CD8-positive, alpha-beta memory T cell (primary cell): ENCODE results near the gene GRWD1. TPM values are rescaled to one million over a fixed set of nuclear protein-coding genes. Genes with fewer than 3 reads are reported as not detected.

Source experiments
- CTCF ChIA-PET: fragments of 350-600 bp; sonication (Branson Sonifier 250); formaldehyde crosslinking; loops from one replicate; lab custom pipeline; 2021; ENCODE audit warnings: antibody characterized with exemption; lab: Charles Lee
- POLR2A ChIA-PET: fragments of 350-600 bp; sonication (Branson Sonifier 250); formaldehyde crosslinking; loops from one replicate; lab custom pipeline; 2021; ENCODE audit warnings: antibody characterized with exemption; lab: Charles Lee
- DNase-seq, 5 donors: peaks; one replicate each; pipeline versions ENCODE4 v3.0.0 to v3.0.0-alpha.2; 2020 to 2022; ENCODE audit warnings: mixed read lengths in 1 of 5
- H3K27ac ChIP-seq: one replicate; pipeline ENCODE4 v1.7.0; 2013; ENCODE audit warnings: low read depth, mild to moderate bottlenecking, low read length, moderate library complexity
- H3K27me3 ChIP-seq: 2 replicates; pipeline ENCODE4 v1.7.0; 2013; ENCODE audit warnings: low read length, mild to moderate bottlenecking; ENCODE audit not compliant: insufficient read depth, poor library complexity, severe bottlenecking
- H3K36me3 ChIP-seq: 2 replicates; pipeline ENCODE4 v1.7.0; 2013; ENCODE audit warnings: mild to moderate bottlenecking, low read length, moderate library complexity; ENCODE audit not compliant: insufficient read depth
- H3K4me1 ChIP-seq: 2 replicates; pipeline ENCODE4 v1.7.0; 2013; ENCODE audit warnings: mild to moderate bottlenecking, low read length, moderate library complexity; ENCODE audit not compliant: insufficient read depth
- H3K4me3 ChIP-seq: 2 replicates; pipeline ENCODE4 v1.7.0; 2013; ENCODE audit warnings: mild to moderate bottlenecking, low read length
- H3K9me3 ChIP-seq: 2 replicates; pipeline ENCODE4 v1.7.0; 2013; ENCODE audit warnings: mild to moderate bottlenecking, low read length
- H3K27ac Mint-ChIP-seq, 8 donors: one replicate each; pipeline ENCODE4 v1.8.0; 2020 to 2021; ENCODE audit warnings: mixed read lengths in 8 of 8, mild to moderate bottlenecking in 6 of 8, inconsistent platforms in 3 of 8, moderate library complexity in 3 of 8
- H3K27me3 Mint-ChIP-seq, 2 donors: one replicate each; pipeline ENCODE4 v1.8.0; 2020 to 2021; ENCODE audit warnings: mixed read lengths in 2 of 2, mild to moderate bottlenecking in 1 of 2, moderate library complexity in 1 of 2
- H3K36me3 Mint-ChIP-seq, 3 donors: one replicate each; pipeline ENCODE4 v1.8.0; 2020 to 2021; ENCODE audit warnings: mixed read lengths in 3 of 3, inconsistent platforms in 1 of 3, mild to moderate bottlenecking in 1 of 3
- H3K4me1 Mint-ChIP-seq, 3 donors: one replicate each; pipeline ENCODE4 v1.8.0; 2020 to 2021; ENCODE audit warnings: mixed read lengths in 3 of 3, inconsistent platforms in 1 of 3, mild to moderate bottlenecking in 1 of 3
- H3K4me3 Mint-ChIP-seq, 7 donors: one replicate each; pipeline ENCODE4 v1.8.0; 2020 to 2021; ENCODE audit warnings: mixed read lengths in 7 of 7, mild to moderate bottlenecking in 6 of 7, moderate library complexity in 4 of 7, inconsistent platforms in 2 of 7
- H3K9me3 Mint-ChIP-seq, 5 donors: one replicate each; pipeline ENCODE4 v1.8.0; 2020 to 2022; ENCODE audit warnings: mixed read lengths in 5 of 5, mild to moderate bottlenecking in 3 of 5, moderate library complexity in 2 of 5, inconsistent platforms in 1 of 5
- polyA plus RNA-seq: library from polyadenylated mRNA; unstranded; fragments of 300-500 nt; fragmentation: Illumina TruSeq; gene quantifications from one replicate; pipeline ENCODE4 v1.2.3, GENCODE V29; 2021
- total RNA-seq, 2 experiments: library from RNA; stranded (reverse); gene quantifications; one replicate each; pipeline ENCODE4 v1.2.3, GENCODE V29; 2021

GRWD1 gene
- total and polyA plus RNA-seq, 3 experiments from 2014 or later, result 45.6 to 107 (median 105) TPM

GRCh38 chr19:48471836-48472235 is 26.1 kb downstream of the GRWD1 start:
- POLR2A ChIA-PET, result no interaction called here

GRCh38 chr19:48473161-48473966 is 27.6 kb downstream of the GRWD1 start:
- Mint-ChIP-seq H3K36me3 (peaks cover 0 to 75% (median 5%) of the 10 kb centered on the region in 3 donors), H3K27ac (peak overlapping the region in 3 of 8 donors; percentile 41 to 80 (median 69)), H3K4me1 (peaks cover 14 to 26% (median 25%) of the 10 kb centered on the region in 3 donors), H3K27me3 (no peaks in the 10 kb centered on the region), H3K4me3 (no peak overlapping the region), H3K9me3 (no peaks in the 10 kb centered on the region)
- POLR2A ChIA-PET, result no interaction called here
- Histone ChIP-seq H3K27me3 (no peaks in the 10 kb centered on the region), H3K27ac (no peak overlapping the region), H3K9me3 (no peaks in the 10 kb centered on the region), H3K36me3 (peaks cover 22% of the 10 kb centered on the region), H3K4me1 (peaks cover 14% of the 10 kb centered on the region), H3K4me3 (no peak overlapping the region)
- CTCF ChIA-PET, result no interaction called here
- no peak for DNase-seq

More at GRCh38 chr19:48471836-48472235, 26.1 kb downstream of the GRWD1 start:
- H3K9me3 Mint-ChIP-seq, result no peaks in the 10 kb centered on the region
- no peak for DNase-seq
- H3K4me3 Mint-ChIP-seq, result peak overlapping the region in 1 of 7 donors; percentile 65
- H3K27me3 ChIP-seq, result no peaks in the 10 kb centered on the region
- no peak overlapping the region for H3K27ac ChIP-seq
- no peaks in the 10 kb centered on the region for H3K27me3 Mint-ChIP-seq
- peak overlapping the region in 2 of 8 donors; percentile 14 to 23 for H3K27ac Mint-ChIP-seq
- peaks cover 14 to 27% (median 25%) of the 10 kb centered on the region in 3 donors for H3K4me1 Mint-ChIP-seq
- H3K36me3 Mint-ChIP-seq, result peaks cover 0 to 69% (median 5%) of the 10 kb centered on the region in 3 donors
- peaks cover 17% of the 10 kb centered on the region for H3K4me1 ChIP-seq
- CTCF ChIA-PET, result no interaction called here
- H3K9me3 ChIP-seq, result no peaks in the 10 kb centered on the region
- no peak overlapping the region for H3K4me3 ChIP-seq
- peaks cover 22% of the 10 kb centered on the region for H3K36me3 ChIP-seq

DNA sequence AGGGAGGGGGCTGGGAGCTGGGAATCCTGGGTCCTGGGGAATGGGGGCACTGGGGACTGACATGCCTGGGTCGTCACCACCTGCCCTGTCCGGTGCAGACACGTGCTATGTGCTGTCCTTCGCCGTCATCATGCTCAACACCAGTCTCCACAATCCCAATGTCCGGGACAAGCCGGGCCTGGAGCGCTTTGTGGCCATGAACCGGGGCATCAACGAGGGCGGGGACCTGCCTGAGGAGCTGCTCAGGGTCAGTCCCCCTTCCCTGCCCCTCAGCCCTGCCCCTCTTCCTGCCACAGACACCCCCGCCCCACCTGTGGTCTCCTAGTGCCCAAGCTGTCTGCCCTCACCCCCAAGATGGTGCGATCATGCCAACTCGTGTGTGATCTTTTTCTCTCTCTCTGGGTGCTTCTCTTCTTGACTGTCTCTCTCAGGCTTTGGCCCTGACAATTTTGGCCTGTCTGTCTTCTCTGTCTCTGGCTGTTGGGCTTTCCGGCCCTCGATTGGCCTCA is 28.4 kb downstream of the GRWD1 start:
- POLR2A ChIA-PET, result no interaction called here

DNA sequence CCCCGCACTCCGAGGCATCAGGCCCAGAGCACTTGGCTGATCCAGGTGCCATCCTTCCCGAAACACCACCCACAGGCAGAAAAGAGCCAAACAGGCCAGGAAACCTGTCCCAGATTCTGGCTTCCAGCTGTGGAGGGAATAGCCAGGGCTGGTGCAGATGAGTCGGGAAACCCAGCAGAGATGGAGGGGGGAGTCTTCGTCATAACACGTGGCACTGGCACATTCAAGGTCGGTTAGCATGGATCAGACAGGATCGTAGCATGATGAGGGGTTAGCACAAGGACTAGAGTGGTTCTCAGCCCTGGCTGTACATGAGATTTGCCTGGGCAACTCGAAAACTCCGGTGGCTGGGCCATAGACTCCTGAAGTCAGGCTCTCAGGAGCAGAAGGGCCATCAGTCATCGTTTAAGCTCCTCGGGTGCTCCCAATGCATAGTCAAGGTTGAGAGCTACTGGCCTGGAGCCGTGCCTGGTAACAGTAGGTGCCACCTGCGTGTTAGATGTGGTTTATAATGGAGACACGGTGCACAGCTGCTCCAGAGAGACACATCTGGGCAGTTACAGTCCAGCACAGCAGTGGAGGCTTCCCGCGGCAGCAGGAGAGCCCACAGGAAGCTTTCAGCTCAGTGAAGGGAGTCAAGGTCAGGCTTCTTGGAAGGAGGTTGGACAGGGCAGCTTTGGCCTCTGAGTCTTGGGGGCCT is 29.7 kb downstream of the GRWD1 start:
- H3K36me3 Mint-ChIP-seq, result peaks cover 0 to 73% (median 5%) of the 10 kb centered on the region in 3 donors
- peaks cover 0 to under 1% of the 10 kb centered on the region in 2 donors for H3K27me3 Mint-ChIP-seq
- H3K36me3 ChIP-seq, result peaks cover 21% of the 10 kb centered on the region
- H3K27me3 ChIP-seq, result no peaks in the 10 kb centered on the region
- H3K4me3 ChIP-seq, result no peak overlapping the region
- H3K4me3 Mint-ChIP-seq, result peak overlapping the region in 1 of 7 donors; percentile 38
- ChIA-PET POLR2A (no interaction called here), CTCF (interaction anchor here (1.1 kb wide), 1 partner anchor 14 kb away, joined by 4 read pairs; no protein-coding TSS in a partner anchor)
- H3K4me1 ChIP-seq, result peaks cover 4% of the 10 kb centered on the region
- peak overlapping the region in 1 of 8 donors; percentile 29 for H3K27ac Mint-ChIP-seq
- no peak for DNase-seq
- no peak overlapping the region for H3K27ac ChIP-seq
- no peaks in the 10 kb centered on the region for H3K9me3 ChIP-seq
- peaks cover 12 to 19% (median 15%) of the 10 kb centered on the region in 3 donors for H3K4me1 Mint-ChIP-seq
- H3K9me3 Mint-ChIP-seq, result no peaks in the 10 kb centered on the region

More for the DNA sequence above, 28.4 kb downstream of the GRWD1 start:
- H3K27me3 ChIP-seq, result no peaks in the 10 kb centered on the region
- Mint-ChIP-seq H3K4me3 (peak overlapping the region in 1 of 7 donors; percentile 68), H3K4me1 (peaks cover 9 to 19% (median 18%) of the 10 kb centered on the region in 3 donors), H3K27ac (peak overlapping the region in 4 of 8 donors; percentile 3 to 78 (median 32)), H3K27me3 (no peaks in the 10 kb centered on the region), H3K36me3 (peaks cover 0 to 75% (median 5%) of the 10 kb centered on the region in 3 donors), H3K9me3 (no peaks in the 10 kb centered on the region)
- H3K36me3 ChIP-seq, result peaks cover 22% of the 10 kb centered on the region
- H3K27ac ChIP-seq, result no peak overlapping the region
- peaks cover 12% of the 10 kb centered on the region for H3K4me1 ChIP-seq
- H3K9me3 ChIP-seq, result no peaks in the 10 kb centered on the region
- no peak for DNase-seq
- H3K4me3 ChIP-seq, result no peak overlapping the region
- CTCF ChIA-PET, result interaction anchor here (0.7 kb wide), 1 partner anchor 299 kb away, joined by 3 read pairs; no protein-coding TSS in a partner anchor

DNA sequence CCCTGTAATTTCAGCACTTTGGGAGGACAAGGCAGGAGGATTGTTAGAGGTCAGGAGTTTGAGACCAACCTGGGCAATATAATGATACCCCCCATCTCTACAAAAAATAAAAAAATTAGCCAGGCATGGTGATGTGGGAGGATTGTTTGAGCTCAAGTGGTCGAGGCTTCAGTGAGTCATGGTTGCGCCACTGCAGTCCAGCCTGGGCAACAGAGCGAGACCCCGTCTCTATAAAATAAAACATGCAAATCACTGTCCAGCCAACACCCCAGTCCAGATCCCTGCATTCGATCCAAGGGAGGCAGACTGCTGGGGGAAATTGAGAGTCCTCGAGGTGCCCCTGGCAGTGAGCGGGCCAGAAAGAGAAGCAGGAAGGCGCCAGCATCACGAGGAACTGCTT is 30.4 kb downstream of the GRWD1 start:
- Mint-ChIP-seq H3K4me3 (peak overlapping the region in 1 of 7 donors; percentile 38), H3K9me3 (no peaks in the 10 kb centered on the region), H3K27me3 (peaks cover 0 to 2% of the 10 kb centered on the region in 2 donors), H3K27ac (peak overlapping the region in 1 of 8 donors; percentile 27), H3K4me1 (peaks cover 13 to 21% (median 17%) of the 10 kb centered on the region in 3 donors), H3K36me3 (peaks cover 0 to 67% (median 2%) of the 10 kb centered on the region in 3 donors)
- Histone ChIP-seq H3K9me3 (no peaks in the 10 kb centered on the region), H3K27ac (no peak overlapping the region), H3K27me3 (no peaks in the 10 kb centered on the region), H3K4me3 (no peak overlapping the region), H3K4me1 (peaks cover 4% of the 10 kb centered on the region), H3K36me3 (peaks cover 17% of the 10 kb centered on the region)
- no peak for DNase-seq
- POLR2A ChIA-PET, result no interaction called here
- CTCF ChIA-PET, result no interaction called here

DNA sequence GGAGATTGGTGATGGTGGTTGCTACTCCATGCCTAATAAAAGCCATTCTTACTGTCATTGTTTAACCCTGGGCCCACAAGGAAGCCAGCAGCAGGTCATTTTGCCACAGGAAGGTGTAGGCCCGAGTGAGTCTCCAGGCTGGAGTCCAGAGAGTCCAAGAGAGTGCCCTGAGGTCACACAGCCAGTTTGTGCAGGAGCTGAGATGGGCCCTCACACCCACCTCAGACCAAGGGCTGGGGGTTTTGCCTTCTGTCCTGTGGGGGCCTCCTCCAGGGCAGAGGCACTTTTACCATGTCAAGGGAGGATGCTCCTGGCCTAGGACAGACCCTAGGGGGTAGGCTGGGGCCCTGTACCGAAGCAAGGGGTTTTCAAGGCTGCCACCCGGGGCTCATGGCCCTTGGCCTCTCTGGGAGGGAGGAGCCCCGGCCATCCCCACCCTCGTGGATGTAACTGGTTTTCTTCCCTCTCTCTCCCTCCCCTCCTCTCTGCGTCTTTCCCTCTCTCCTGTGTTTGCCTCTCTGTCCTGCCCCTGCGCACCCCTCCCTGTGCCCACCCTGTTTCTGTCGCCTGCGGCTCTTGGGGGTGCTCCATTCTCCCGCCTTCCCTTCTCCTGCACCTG is 31.4 kb downstream of the GRWD1 start:
- ChIA-PET CTCF (no interaction called here), POLR2A (no interaction called here)
- Mint-ChIP-seq H3K9me3 (no peaks in the 10 kb centered on the region), H3K4me3 (no peak overlapping the region), H3K27me3 (peaks cover 0 to 2% of the 10 kb centered on the region in 2 donors), H3K27ac (peak overlapping the region in 2 of 8 donors; percentile 51 to 88), H3K4me1 (peaks cover 13 to 26% (median 23%) of the 10 kb centered on the region in 3 donors), H3K36me3 (peaks cover 0 to 58% (median 2%) of the 10 kb centered on the region in 3 donors)
- peaks cover 8% of the 10 kb centered on the region for H3K4me1 ChIP-seq
- no peak overlapping the region for H3K4me3 ChIP-seq
- no peaks in the 10 kb centered on the region for H3K9me3 ChIP-seq
- no peak overlapping the region for H3K27ac ChIP-seq
- H3K36me3 ChIP-seq, result peaks cover 17% of the 10 kb centered on the region
- DNase-seq, result no peak
- H3K27me3 ChIP-seq, result no peaks in the 10 kb centered on the region

- H3K4me1 ChIP-seq, result peaks cover 10% of the 10 kb centered on the region
- peaks cover 13 to 26% (median 24%) of the 10 kb centered on the region in 3 donors for H3K4me1 Mint-ChIP-seq
- H3K36me3 Mint-ChIP-seq, result peaks cover 0 to 53% (median 2%) of the 10 kb centered on the region in 3 donors
- CTCF ChIA-PET, result no interaction called here
- peaks cover 0 to 2% of the 10 kb centered on the region in 2 donors for H3K27me3 Mint-ChIP-seq
- POLR2A ChIA-PET, result no interaction called here
- no peak for DNase-seq
- peak overlapping the region in 1 of 7 donors; percentile 24 for H3K4me3 Mint-ChIP-seq
- no peaks in the 10 kb centered on the region for H3K9me3 ChIP-seq
- peaks cover 13% of the 10 kb centered on the region for H3K36me3 ChIP-seq
- no peaks in the 10 kb centered on the region for H3K9me3 Mint-ChIP-seq
- no peak overlapping the region for H3K4me3 ChIP-seq
- no peaks in the 10 kb centered on the region for H3K27me3 ChIP-seq
- H3K27ac Mint-ChIP-seq, result peak overlapping the region in 1 of 8 donors; percentile 88
- no peak overlapping the region for H3K27ac ChIP-seq
These were observed 32.0 kb downstream of the GRWD1 start for GRCh38 chr19:48477698-48478338.
